CD14-positive monocyte (primary cell): ENCODE measurements around the gene GOLGA2. TPM values are rescaled to one million over a fixed set of nuclear protein-coding genes. Genes with fewer than 3 reads are reported as not detected.
A peak's percentile ranks its signal among the peaks of the same experiment; 100 is the strongest.

ENCODE experiments used
- DNase-seq, 3 donors: peaks; one replicate each; pipeline ENCODE4 v3.0.0-alpha.2; 2011 to 2022
- H2AFZ ChIP-seq: 2 replicates; pipeline ENCODE4 v1.6.0; 2012; ENCODE audit warnings: mild to moderate bottlenecking, low read depth, low read length, inconsistent platforms; ENCODE audit not compliant: insufficient read depth, poor library complexity, severe bottlenecking
- H3K27ac ChIP-seq, 2 donors: 1 replicate in 1 of 2; 2 replicates in 1 of 2; pipeline ENCODE4 v1.5.1; 2012 to 2013; ENCODE audit warnings: low read length in 2 of 2, control low read depth in 1 of 2, inconsistent platforms in 1 of 2, low read depth in 1 of 2, mild to moderate bottlenecking in 1 of 2
- H3K27me3 ChIP-seq, 2 donors: one replicate each; pipeline versions ENCODE4 v1.6.0 to v1.6.1; 2011 to 2013; ENCODE audit warnings: low read length in 2 of 2; ENCODE audit not compliant: control insufficient read depth in 2 of 2, insufficient read depth in 2 of 2
- H3K36me3 ChIP-seq, 2 donors: replicated peaks in 1 of 2; 1 replicate in 1 of 2; 2 replicates in 1 of 2; pipeline versions ENCODE4 v1.5.1 to v1.6.1; 2012 to 2013; ENCODE audit warnings: low read length in 2 of 2, control low read depth in 1 of 2, inconsistent platforms in 1 of 2, mild to moderate bottlenecking in 1 of 2; ENCODE audit not compliant: insufficient read depth in 2 of 2, control insufficient read depth in 1 of 2
- H3K4me1 ChIP-seq, 2 donors: 1 replicate in 1 of 2; 2 replicates in 1 of 2; pipeline versions ENCODE4 v1.5.1 to v1.6.1; 2012 to 2013; ENCODE audit warnings: low read length in 2 of 2, control low read depth in 1 of 2, inconsistent platforms in 1 of 2, mild to moderate bottlenecking in 1 of 2, moderate library complexity in 1 of 2; ENCODE audit not compliant: insufficient read depth in 2 of 2, control insufficient read depth in 1 of 2
- H3K4me2 ChIP-seq: replicated peaks from 2 replicates; pipeline ENCODE3; 2012; ENCODE audit warnings: low read length, moderate library complexity, mild to moderate bottlenecking; ENCODE audit not compliant: poor library complexity, severe bottlenecking; ENCODE audit errors: extremely low read depth
- H3K4me3 ChIP-seq, 3 experiments: fragments of 200-600 bp in 1 of 3; sonication (generic) in 1 of 3; replicated peaks in 1 of 3; 1 replicate in 2 of 3; 2 replicates in 1 of 3; pipeline ENCODE4 v1.5.1; 2011 to 2013; ENCODE audit warnings: low read length in 3 of 3, mild to moderate bottlenecking in 3 of 3, control low read depth in 2 of 3, low read depth in 2 of 3, inconsistent platforms in 1 of 3, moderate library complexity in 1 of 3
- H3K79me2 ChIP-seq: 2 replicates; pipeline ENCODE4 v1.6.0; 2012; ENCODE audit warnings: mild to moderate bottlenecking, control low read depth, inconsistent platforms, low read length, moderate library complexity; ENCODE audit not compliant: insufficient read depth
- H3K9ac ChIP-seq: 2 replicates; pipeline ENCODE4 v1.6.0; 2017; ENCODE audit warnings: low read length, mild to moderate bottlenecking; ENCODE audit not compliant: insufficient read depth, poor library complexity, severe bottlenecking
- H3K9me3 ChIP-seq, 2 donors: replicated peaks in 1 of 2; 1 replicate in 1 of 2; 2 replicates in 1 of 2; pipeline versions ENCODE4 v1.5.1 to v1.6.1; 2012 to 2013; ENCODE audit warnings: low read length in 2 of 2, control low read depth in 1 of 2; ENCODE audit not compliant: control insufficient read depth in 1 of 2, insufficient read depth in 1 of 2
- H4K20me1 ChIP-seq: 2 replicates; pipeline ENCODE4 v1.6.0; 2012; ENCODE audit warnings: mild to moderate bottlenecking, low read length, control low read depth, moderate library complexity; ENCODE audit not compliant: insufficient read depth
- H3K27ac Mint-ChIP-seq, 7 donors: one replicate each; pipeline ENCODE4 v1.8.0; 2020; ENCODE audit warnings: mild to moderate bottlenecking in 7 of 7, mixed read lengths in 7 of 7, moderate library complexity in 6 of 7, inconsistent platforms in 2 of 7
- H3K27me3 Mint-ChIP-seq, 3 donors: one replicate each; pipeline ENCODE4 v1.8.0; 2021 to 2022; ENCODE audit warnings: low read depth in 3 of 3, mild to moderate bottlenecking in 3 of 3, mixed read lengths in 3 of 3, moderate library complexity in 3 of 3, inconsistent platforms in 1 of 3
- H3K36me3 Mint-ChIP-seq, 2 donors: one replicate each; pipeline ENCODE4 v1.8.0; 2020; ENCODE audit warnings: mixed read lengths in 2 of 2, inconsistent platforms in 1 of 2, mild to moderate bottlenecking in 1 of 2
- H3K4me1 Mint-ChIP-seq: one replicate; pipeline ENCODE4 v1.8.0; 2020; ENCODE audit warnings: mild to moderate bottlenecking, mixed read lengths
- H3K4me3 Mint-ChIP-seq, 2 donors: one replicate each; pipeline ENCODE4 v1.8.0; 2020; ENCODE audit warnings: mild to moderate bottlenecking in 2 of 2, mixed read lengths in 2 of 2, moderate library complexity in 1 of 2
- H3K9me3 Mint-ChIP-seq, 7 donors: one replicate each; pipeline ENCODE4 v1.8.0; 2020 to 2022; ENCODE audit warnings: mixed read lengths in 7 of 7, mild to moderate bottlenecking in 6 of 7, moderate library complexity in 6 of 7, inconsistent platforms in 2 of 7
- CTCF ChIP-seq: fragments of 200-600 bp; IDR thresholded peaks from one replicate; pipeline ENCODE4 v1.8.0; 2022; ENCODE audit warnings: antibody characterized with exemption, mild to moderate bottlenecking
- WGBS: methylation state at CpG from one replicate; pipeline ENCODE4 v1.1.5; 2013; ENCODE audit warnings: missing lambda C conversion rate; ENCODE audit not compliant: insufficient coverage; 5-methylcytosine and 5-hydroxymethylcytosine counted together
- intact Hi-C, 2 donors: fragments of 100-400 bp; cut with micrococcal nuclease; formaldehyde crosslinking; loops; one replicate each; pipeline versions ENCODE4 v1.15.0 to v1.15.1; 2023
- polyA plus RNA-seq, 3 donors: library from polyadenylated mRNA; depleted of rRNA in 1 of 3; unstranded in 2 of 3; stranded (reverse) in 1 of 3; fragments of 300-500 nt in 2 of 3; fragments of >200 nt in 1 of 3; fragmentation: Illumina TruSeq in 2 of 3; gene quantifications; 1 replicate in 2 of 3; 2 replicates in 1 of 3; pipeline ENCODE4 v1.2.3, GENCODE V29; 2012 to 2021

GOLGA2 gene
- polyA plus RNA-seq, 3 donors = 2.9 to 34.2 (median 4.6) TPM

- Histone ChIP-seq H3K27me3 (no peaks in the 10 kb centered on the region), H3K4me1 (peaks cover 20 to 23% of the 10 kb centered on the region in 2 donors), H4K20me1 (no peaks in the 10 kb centered on the region), H3K27ac (peak overlapping the region in 1 of 2 donors; percentile 86), H3K36me3 (peaks cover 8 to 27% of the 10 kb centered on the region in 2 donors), H3K9me3 (no peaks in the 10 kb centered on the region), H2AFZ (no peak overlapping the region), H3K4me2 (peak overlapping the region; percentile 98), H3K79me2 (peaks cover 30% of the 10 kb centered on the region), H3K9ac (peak overlapping the region; percentile 71), H3K4me3 (peak overlapping the region in 1 of 3 experiments; percentile 96)
- TF ChIP-seq CTCF = no peak
- intact Hi-C loops = loop anchor here (2.0 to 10.0 kb wide), 5 partner anchors 17 to 134 kb away; partner anchors contain the start of genes GOLGA2 (in 2 of the 2), SWI5 (in 2 of the 2), URM1 (in 2 of the 2) and ODF2 (in 1 of the 2)
- Mint-ChIP-seq H3K4me3 (peak overlapping the region in 1 of 2 donors; percentile 90), H3K27me3 (peaks cover 0 to 3% (median 1%) of the 10 kb centered on the region in 3 donors), H3K4me1 (peaks cover 14% of the 10 kb centered on the region), H3K9me3 (no peaks in the 10 kb centered on the region), H3K36me3 (peaks cover 22 to 27% of the 10 kb centered on the region in 2 donors), H3K27ac (peak overlapping the region in 3 of 7 donors; percentile 18 to 97 (median 97))
- no peak for DNase-seq
- WGBS = no CpG with 5 or more reads among the region's 12 CpGs
Observed at GRCh38 chr9:128323791-128324190, 48.0 kb upstream of the GOLGA2 start.

- Histone ChIP-seq H3K27me3 (no peaks in the 10 kb centered on the region), H3K79me2 (peaks cover 30% of the 10 kb centered on the region), H3K4me1 (peaks cover 20 to 23% of the 10 kb centered on the region in 2 donors), H3K9ac (peak overlapping the region; percentile 71), H3K9me3 (no peaks in the 10 kb centered on the region), H3K27ac (peak overlapping the region; percentile 86), H2AFZ (peak overlapping the region; percentile 98), H3K4me2 (peak overlapping the region; percentile 98), H3K36me3 (peaks cover 8 to 22% of the 10 kb centered on the region in 2 donors), H3K4me3 (peak overlapping the region; percentile 58 to 96 (median 76)), H4K20me1 (no peaks in the 10 kb centered on the region)
- whole genome bisulfite sequencing = 5% methylated on average over 8 of the region's 16 CpGs
- peak overlapping the region; percentile 90 to 95 for H3K4me3 Mint-ChIP-seq
- no peak for TF ChIP-seq CTCF
- peaks cover 14% of the 10 kb centered on the region for H3K4me1 Mint-ChIP-seq
- intact Hi-C loops = loop anchor here (2.0 to 10.0 kb wide), 5 partner anchors 18 to 134 kb away; partner anchors contain the start of genes GOLGA2 (in 2 of the 2), SWI5 (in 2 of the 2), URM1 (in 2 of the 2) and ODF2 (in 1 of the 2)
- DNase-seq = no peak
- H3K9me3 Mint-ChIP-seq = no peaks in the 10 kb centered on the region
- peaks cover 18 to 26% of the 10 kb centered on the region in 2 donors for H3K36me3 Mint-ChIP-seq
- H3K27me3 Mint-ChIP-seq = peaks cover 0 to 3% (median 1%) of the 10 kb centered on the region in 3 donors
- peak overlapping the region; percentile 25 to 99 (median 84) for H3K27ac Mint-ChIP-seq
Observed at GRCh38 chr9:128323212-128323730, 47.5 kb upstream of the GOLGA2 start.
